Stimulated activated CD8-positive, alpha-beta memory T cell treated with anti-CD3 and anti-CD28 coated beads, Interleukin-2, amount 100 ng/mL, for 1 hour (primary cell): ENCODE data around the gene ATIC.
"Not testable (repeated sequence)": the region's sequence is repeated elsewhere in the genome, so short reads cannot be mapped to it uniquely, and the experiment has no call there.

Experiments
- DNase-seq, 2 donors: peaks; one replicate each; pipeline ENCODE4 v3.0.0-alpha.2; 2020; ENCODE audit warnings: low read depth in 2 of 2

ATIC gene

GRCh38 chr2:215315301-215315700, 3.4 kb downstream of the ATIC start:
- DNase-seq = no peak

GRCh38 chr2:215316336-215316735, 4.5 kb downstream of the ATIC start:
- no peak for DNase-seq

- DNase-seq = no peak
These were observed 7.6 kb downstream of the ATIC start for GRCh38 chr2:215319500-215319899.

- DNase-seq = no peak
These were observed 8.2 kb downstream of the ATIC start for GRCh38 chr2:215320102-215320501.

- no peak for DNase-seq
These were observed 8.8 kb downstream of the ATIC start for GRCh38 chr2:215320679-215321078.

GRCh38 chr2:215324811-215325210, 13.0 kb downstream of the ATIC start:
- no peak for DNase-seq

GRCh38 chr2:215328066-215328465, 16.2 kb downstream of the ATIC start:
- no peak for DNase-seq

- no peak for DNase-seq
These were observed 21.2 kb downstream of the ATIC start for GRCh38 chr2:215332872-215333595.

- DNase-seq = no peak
These were observed 27.2 kb downstream of the ATIC start for GRCh38 chr2:215338883-215339679.

- no peak for DNase-seq
These were observed 36.0 kb downstream of the ATIC start for GRCh38 chr2:215347878-215348277.

- no peak for DNase-seq
These were observed 40.7 kb downstream of the ATIC start for GRCh38 chr2:215352602-215353001.

GRCh38 chr2:215354771-215355695, 43.2 kb downstream of the ATIC start:
- DNase-seq = no peak

- DNase-seq = no peak
These were observed 43.9 kb downstream of the ATIC start for GRCh38 chr2:215355801-215356200.

- DNase-seq = no peak
These were observed 44.6 kb downstream of the ATIC start for GRCh38 chr2:215356334-215356947.

GRCh38 chr2:215356948-215357461, 45.1 kb downstream of the ATIC start:
- no peak for DNase-seq

GRCh38 chr2:215357660-215358059, 45.8 kb downstream of the ATIC start:
- DNase-seq = no peak

- DNase-seq = no peak
These were observed 46.5 kb downstream of the ATIC start for GRCh38 chr2:215358312-215358845.

GRCh38 chr2:215358891-215359575, 47.2 kb downstream of the ATIC start:
- no peak for DNase-seq

- DNase-seq = no peak
These were observed 47.7 kb downstream of the ATIC start for GRCh38 chr2:215359576-215359922.

- DNase-seq = not testable (repeated sequence)
These were observed 48.2 kb downstream of the ATIC start for GRCh38 chr2:215360059-215360458.

GRCh38 chr2:215360596-215360995, 48.7 kb downstream of the ATIC start:
- DNase-seq = no peak
